ENCODE results near the gene PIEZO1.

DNA sequence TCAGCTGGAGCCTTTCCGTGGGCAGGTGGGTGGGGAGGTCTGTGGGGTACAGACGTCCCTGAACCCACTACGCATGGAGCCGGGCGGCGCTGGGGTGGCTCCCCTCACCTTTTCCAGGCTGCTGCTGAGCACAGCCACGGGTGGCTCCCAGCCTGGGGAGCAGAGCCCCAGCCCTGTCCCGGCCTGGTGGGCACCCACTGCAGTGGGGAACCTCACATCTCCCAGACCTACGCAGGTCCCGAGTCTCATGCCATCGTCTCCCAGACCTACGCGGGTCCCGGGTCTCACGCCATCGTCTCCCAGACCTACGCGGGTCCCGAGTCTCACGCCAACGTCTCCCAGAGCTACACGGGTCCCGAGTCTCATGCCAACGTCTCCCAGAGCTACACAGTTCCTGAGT, 43.7 kb upstream of the PIEZO1 start:
- TF ChIP-seq EP300 (IDR thresholded peaks at IDR 0.05) (no peak), JUN (IDR thresholded peaks at IDR 0.05) (no peak), POLR2A (IDR thresholded peaks at IDR 0.05; ENCODE audit: low read length) (no peak), CTCF (IDR thresholded peaks at IDR 0.05) (no peak), RFX5 (IDR thresholded peaks at IDR 0.05) (no peak)
